Right lobe of liver (tissue), 4 donors: ENCODE results near the gene PSMD6.

ENCODE experiments used
- CTCF ChIP-seq, 4 donors: fragments of 200-600 bp in 3 of 4; fragments of 450-650 bp in 1 of 4; IDR thresholded peaks; one replicate each; pipeline versions ENCODE4 v1.5.1 to v1.8.0; 2016 to 2022; ENCODE audit warnings: antibody characterized with exemption in 4 of 4, mild to moderate bottlenecking in 2 of 4
- POLR2A ChIP-seq: fragments of 450-650 bp; IDR thresholded peaks from one replicate; pipeline ENCODE4 v1.6.1; 2017; ENCODE audit warnings: antibody characterized with exemption, mild to moderate bottlenecking
- donor health status: DM: no; HTN: no; CAD: no.
- donor health status: DM: no; HTN: no; CAD: no.
- donor health status: DM: no; HTN: yes; CAD: no.

GRCh38 chr3:64053581-64053980, 30.3 kb upstream of the PSMD6 start:
- TF ChIP-seq POLR2A: no peak
- no peak for TF ChIP-seq CTCF (IDR thresholded peaks at IDR 0.05)
